H1 (cell line): ENCODE measurements around the gene CASP8AP2. TPM values are rescaled to one million over a fixed set of nuclear protein-coding genes. Genes with fewer than 3 reads are reported as not detected.

Source experiments
- CTCF ChIA-PET: fragments of 300-600 bp; sonication (Branson Sonifier 250); formaldehyde crosslinking; loops from one replicate; lab custom pipeline; 2021; ENCODE audit not compliant: partially characterized antibody; lab: Charles Lee
- POLR2A ChIA-PET: fragments of 300-600 bp; sonication (Branson Sonifier 250); formaldehyde crosslinking; loops from one replicate; lab custom pipeline; 2021; ENCODE audit warnings: inconsistent platforms; ENCODE audit not compliant: partially characterized antibody; lab: Charles Lee
- DNase-seq, 2 experiments: peaks; one replicate each; pipeline versions ENCODE4 v3.0.0 to v3.0.0-alpha.2; 2010 to 2022; ENCODE audit warnings: low spot score in 2 of 2, low read depth in 1 of 2, mixed read lengths in 1 of 2
- FAIRE-seq: peaks from 2 replicates; lab custom pipeline; 2011; peaks lifted over from hg19 to GRCh38; lab: Jason Lieb, UNC
- H2AFZ ChIP-seq: 2 replicates; pipeline ENCODE4 v1.8.1; 2012; ENCODE audit warnings: low read length, inconsistent platforms
- H2AK5ac ChIP-seq: 2 replicates; pipeline ENCODE4 v1.6.1; 2013; ENCODE audit warnings: low read depth, low read length
- H2BK120ac ChIP-seq: replicated peaks from 2 replicates; pipeline ENCODE3; 2013; ENCODE audit warnings: low read depth, low read length, inconsistent platforms
- H2BK12ac ChIP-seq: 2 replicates; pipeline ENCODE4 v1.6.1; 2013; ENCODE audit warnings: low read depth, low read length
- H2BK15ac ChIP-seq: 2 replicates; pipeline ENCODE4 v1.6.1; 2013; ENCODE audit warnings: low read length
- H2BK20ac ChIP-seq: 2 replicates; pipeline ENCODE4 v1.6.1; 2013; ENCODE audit warnings: low read length
- H2BK5ac ChIP-seq: 2 replicates; pipeline ENCODE4 v1.6.1; 2013; ENCODE audit warnings: low read depth, low read length
- H3K14ac ChIP-seq: 2 replicates; pipeline ENCODE4 v1.6.1; 2013; ENCODE audit warnings: inconsistent platforms; ENCODE audit not compliant: insufficient read length
- H3K18ac ChIP-seq: 2 replicates; pipeline ENCODE4 v1.6.1; 2013; ENCODE audit warnings: low read length; ENCODE audit errors: extremely low read depth
- H3K23ac ChIP-seq: 2 replicates; pipeline ENCODE4 v1.6.1; 2013; ENCODE audit warnings: inconsistent platforms; ENCODE audit not compliant: insufficient read length
- H3K23me2 ChIP-seq: 2 replicates; pipeline ENCODE4 v1.6.1; 2013; ENCODE audit warnings: low read depth, low read length
- H3K27ac ChIP-seq: 2 replicates; pipeline ENCODE4 v1.6.1; 2011; ENCODE audit warnings: low read depth, low read length, inconsistent platforms
- H3K27me3 ChIP-seq, 4 experiments: replicated peaks in 1 of 4; 1 replicate in 1 of 4; 2 replicates in 3 of 4; pipeline versions ENCODE4 v1.6.1 to v1.8.1; 2011 to 2013; ENCODE audit warnings: low read length in 3 of 4, mild to moderate bottlenecking in 3 of 4, inconsistent platforms in 2 of 4, mixed read lengths in 2 of 4, moderate library complexity in 1 of 4; ENCODE audit not compliant: control insufficient read depth in 3 of 4, insufficient read depth in 3 of 4; ENCODE audit errors: extremely low read depth in 1 of 4
- H3K36me3 ChIP-seq, 4 experiments: 2 replicates each; pipeline versions ENCODE4 v1.6.1 to v1.8.1; 2011 to 2013; ENCODE audit warnings: mild to moderate bottlenecking in 4 of 4, low read length in 3 of 4, moderate library complexity in 2 of 4, control low read depth in 1 of 4, inconsistent platforms in 1 of 4; ENCODE audit not compliant: insufficient read depth in 4 of 4, control insufficient read depth in 2 of 4
- H3K4ac ChIP-seq: replicated peaks from 2 replicates; pipeline ENCODE3; 2013; ENCODE audit warnings: low read length, low read depth, mixed read lengths, inconsistent platforms; ENCODE audit not compliant: insufficient read length
- H3K4me1 ChIP-seq, 4 experiments: replicated peaks in 1 of 4; 1 replicate in 1 of 4; 2 replicates in 3 of 4; pipeline versions ENCODE4 v1.6.1 to v1.8.1; 2011 to 2013; ENCODE audit warnings: low read length in 3 of 4, inconsistent platforms in 2 of 4, mixed read lengths in 1 of 4; ENCODE audit not compliant: insufficient read depth in 4 of 4, control insufficient read depth in 3 of 4
- H3K4me2 ChIP-seq, 2 experiments: 2 replicates each; pipeline versions ENCODE4 v1.6.1 to v1.8.1; 2011 to 2013; ENCODE audit warnings: low read depth in 2 of 2, low read length in 2 of 2, control low read depth in 1 of 2, inconsistent platforms in 1 of 2, mild to moderate bottlenecking in 1 of 2; ENCODE audit not compliant: insufficient read depth in 1 of 2
- H3K4me3 ChIP-seq, 4 experiments: fragments of 200-600, 300-600 bp in 1 of 4; sonication (generic), shearing (Covaris generic), sonication (Bioruptor Twin) in 1 of 4; 2 replicates each; pipeline versions ENCODE4 v1.5.1 to v1.8.1; 2011 to 2016; ENCODE audit warnings: low read length in 4 of 4, low read depth in 3 of 4, control low read depth in 2 of 4, inconsistent platforms in 2 of 4, mild to moderate bottlenecking in 2 of 4, mixed read lengths in 1 of 4, moderate library complexity in 1 of 4; ENCODE audit not compliant: insufficient read depth in 2 of 4; ENCODE audit errors: extremely low read depth in 1 of 4
- H3K56ac ChIP-seq: replicated peaks from 2 replicates; pipeline ENCODE3; 2013; ENCODE audit warnings: low read depth, mild to moderate bottlenecking, mixed read lengths, low read length, inconsistent platforms; ENCODE audit not compliant: insufficient read length
- H3K79me1 ChIP-seq: 2 replicates; pipeline ENCODE4 v1.6.1; 2013; ENCODE audit warnings: low read depth, low read length, control low read depth
- H3K79me2 ChIP-seq, 2 experiments: 2 replicates each; pipeline versions ENCODE4 v1.6.1 to v1.8.1; 2012 to 2013; ENCODE audit warnings: low read length in 2 of 2, mild to moderate bottlenecking in 2 of 2, inconsistent platforms in 1 of 2; ENCODE audit not compliant: insufficient read depth in 2 of 2, control insufficient read depth in 1 of 2
- H3K9ac ChIP-seq, 4 experiments: replicated peaks in 1 of 4; 1 replicate in 1 of 4; 2 replicates in 3 of 4; pipeline versions ENCODE4 v1.6.1 to v1.8.1; 2011 to 2013; ENCODE audit warnings: low read depth in 3 of 4, low read length in 3 of 4, control low read depth in 2 of 4, mild to moderate bottlenecking in 2 of 4, moderate library complexity in 2 of 4, inconsistent platforms in 1 of 4; ENCODE audit errors: extremely low read depth in 1 of 4
- H3K9me3 ChIP-seq, 2 experiments: 2 replicates each; pipeline versions ENCODE4 v1.6.1 to v1.8.1; 2012 to 2013; ENCODE audit warnings: mild to moderate bottlenecking in 2 of 2, moderate library complexity in 2 of 2, control low read depth in 1 of 2, inconsistent platforms in 1 of 2, low read depth in 1 of 2, low read length in 1 of 2, mixed read lengths in 1 of 2; ENCODE audit not compliant: insufficient read depth in 2 of 2
- H4K20me1 ChIP-seq, 2 experiments: replicated peaks in 1 of 2; 2 replicates each; pipeline versions ENCODE3 to v1.8.1; 2011 to 2013; ENCODE audit warnings: inconsistent platforms in 2 of 2, low read length in 2 of 2, mild to moderate bottlenecking in 1 of 2; ENCODE audit not compliant: insufficient read depth in 2 of 2, control insufficient read depth in 1 of 2
- H4K5ac ChIP-seq: 2 replicates; pipeline ENCODE4 v1.6.1; 2013; ENCODE audit warnings: low read length, low read depth, mixed read lengths, inconsistent platforms; ENCODE audit not compliant: insufficient read length
- H4K8ac ChIP-seq: 2 replicates; pipeline ENCODE4 v1.8.0; 2013; ENCODE audit warnings: mild to moderate bottlenecking, moderate library complexity, low read length, inconsistent platforms; ENCODE audit not compliant: insufficient read depth; ENCODE audit errors: extremely low read depth
- H4K91ac ChIP-seq: replicated peaks from 2 replicates; pipeline ENCODE3; 2013; ENCODE audit warnings: low read length, mixed read lengths, inconsistent platforms; ENCODE audit not compliant: insufficient read length
- EGR1 ChIP-seq: IDR thresholded peaks from 2 replicates; pipeline ENCODE4 v1.6.1; 2011; ENCODE audit warnings: low read depth, low read length, borderline replicate concordance
- FOSL1 ChIP-seq: IDR thresholded peaks from 2 replicates; pipeline ENCODE4 v1.6.1; 2011; ENCODE audit warnings: mild to moderate bottlenecking, low read depth, low read length, moderate library complexity; ENCODE audit not compliant: insufficient read depth
- HDAC6 ChIP-seq: IDR thresholded peaks from one replicate; pipeline ENCODE4 v1.7.1; 2012; ENCODE audit warnings: low read depth, mild to moderate bottlenecking, inconsistent platforms, low read length, moderate library complexity
- JUND ChIP-seq: IDR thresholded peaks from 2 replicates; pipeline ENCODE4 v1.6.1; 2011; ENCODE audit warnings: mild to moderate bottlenecking, improper control_type of control experiment, low read length
- KDM5A ChIP-seq: fragments of 200-600 bp; IDR thresholded peaks from 2 replicates; pipeline ENCODE4 v1.7.1; 2012; ENCODE audit warnings: mild to moderate bottlenecking, low read length, inconsistent platforms, mixed read lengths
- NANOG ChIP-seq: IDR thresholded peaks from 2 replicates; pipeline ENCODE4 v1.6.1; 2011; ENCODE audit warnings: low read length, low read depth, mild to moderate bottlenecking, inconsistent platforms; ENCODE audit not compliant: insufficient read depth, poor library complexity, severe bottlenecking
- POLR2A ChIP-seq, 2 experiments: IDR thresholded peaks; 1 replicate in 1 of 2; 2 replicates in 1 of 2; pipeline ENCODE4 v1.6.1; 2011; ENCODE audit warnings: low read depth in 2 of 2, low read length in 2 of 2, mild to moderate bottlenecking in 2 of 2; ENCODE audit errors: control extremely low read depth in 1 of 2
- POU5F1 ChIP-seq: IDR thresholded peaks from 2 replicates; pipeline ENCODE4 v1.6.1; 2011; ENCODE audit warnings: low read depth, mild to moderate bottlenecking, low read length, moderate library complexity
- WGBS, 2 experiments: shearing (Covaris generic) in 1 of 2; methylation state at CpG; one replicate each; pipeline versions ENCODE4 v1.1.6 to v1.1.7; 2013 to 2015; ENCODE audit warnings: low lambda C conversion rate in 2 of 2, mixed read lengths in 2 of 2, inconsistent platforms in 1 of 2, low coverage in 1 of 2, missing lambda C conversion rate in 1 of 2; ENCODE audit not compliant: insufficient replicate concordance in 2 of 2, insufficient coverage in 1 of 2, insufficient read length in 1 of 2; ENCODE audit errors: extremely low coverage in 1 of 2, missing lambda C conversion rate in 1 of 2; 5-methylcytosine and 5-hydroxymethylcytosine counted together
- polyA plus RNA-seq, 7 experiments: library from polyadenylated mRNA; depleted of rRNA in 3 of 7; stranded (reverse) in 5 of 7; unstranded in 2 of 7; fragments of >200 nt in 5 of 7; fragments of 200-250 nt in 2 of 7; gene quantifications; 1 replicate in 5 of 7; 2 replicates in 1 of 7; 4 replicates in 1 of 7; pipeline versions ENCODE4 v1.2.1 to v1.2.3, GENCODE V29; 2011 to 2013; ENCODE audit warnings: missing spikeins in 2 of 7, mixed read lengths in 2 of 7
- total RNA-seq: library from RNA; stranded (reverse); fragmentation: NEBNext Ultra II Directional; extraction: Animal tissue kit (Norgen Biotek cat#: 25700); gene quantifications from 2 replicates; pipeline ENCODE4 v1.2.1, GENCODE V29; 2021

The CASP8AP2 gene
- total and polyA plus RNA-seq, 2 of the 8 experiments (the other 6 are each of a cell fraction or from before 2014, with no cell fraction given) = 6.9 to 32.1 TPM

DNA sequence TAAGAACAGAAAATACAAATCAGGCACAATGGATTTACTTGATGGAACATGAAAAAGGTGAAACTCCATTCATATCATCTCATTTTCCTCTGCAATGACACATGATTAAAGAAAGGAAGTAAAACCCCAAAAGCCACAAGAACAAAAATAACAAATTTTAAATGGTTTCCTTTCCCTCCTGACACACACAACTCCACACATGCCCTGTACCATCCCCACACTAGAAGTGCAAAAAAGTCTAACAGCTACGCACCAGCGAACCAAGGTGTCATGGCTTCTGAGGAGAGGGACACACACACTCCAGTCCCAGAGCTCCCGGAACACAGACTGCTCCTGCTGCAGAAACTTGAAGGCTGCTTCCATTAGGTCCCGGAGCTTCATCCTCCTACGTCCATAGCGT is 35.4 kb upstream of the CASP8AP2 start:
- H3K23me2 ChIP-seq = no peaks in the 10 kb centered on the region
- H2BK12ac ChIP-seq = no peak overlapping the region
- peaks cover 0 to 7% of the 10 kb centered on the region in 2 experiments for H4K20me1 ChIP-seq
- H3K23ac ChIP-seq = no peak overlapping the region
- FAIRE-seq = no peak
- POLR2A ChIA-PET = interaction anchor here (0.6 to 4.2 kb wide), 2 partner anchors 25 to 40 kb away, joined by 3 to 14 read pairs; partner anchors contain the start of gene MDN1
- 89% methylated on average over 6 of the region's 6 CpGs; no CpG with 5 or more reads in 1 of the 2 experiments for WGBS, 2 experiments
- H3K4me1 ChIP-seq = peaks cover 4 to 6% (median 5%) of the 10 kb centered on the region in 4 experiments; a peak in 5 of 7 replicates
- CTCF ChIA-PET = interaction anchor here (0.6 to 1.8 kb wide), 4 partner anchors 9 to 297 kb away, joined by 3 to 8 read pairs (median 3); no protein-coding TSS in a partner anchor
- no peaks in the 10 kb centered on the region for H3K27me3 ChIP-seq
- H2BK5ac ChIP-seq = no peak overlapping the region
- H3K18ac ChIP-seq = no peak overlapping the region
- H4K91ac ChIP-seq = no peak overlapping the region
- no peak overlapping the region for H4K8ac ChIP-seq
- TF ChIP-seq HDAC6 = no peak
- TF ChIP-seq KDM5A = no peak
- TF ChIP-seq POLR2A (IDR thresholded peaks at IDR 0.05; ENCODE audit: control extremely low read depth in 1 of 2, low read depth in 2 of 2, low read length in 2 of 2) = no peak
- no peak for TF ChIP-seq JUND
- no peak for TF ChIP-seq POU5F1
- no peak for TF ChIP-seq EGR1
- no peak for TF ChIP-seq FOSL1
- no peak for TF ChIP-seq NANOG
- no peak for DNase-seq
- no peak overlapping the region for H2BK120ac ChIP-seq
- H3K9me3 ChIP-seq = no peaks in the 10 kb centered on the region
- H3K14ac ChIP-seq = no peak overlapping the region
- H3K56ac ChIP-seq = no peak overlapping the region
- H2AFZ ChIP-seq = no peak overlapping the region
- no peak overlapping the region for H3K4me2 ChIP-seq
- H3K36me3 ChIP-seq = peaks cover 16 to 60% (median 41%) of the 10 kb centered on the region in 4 experiments
- no peak overlapping the region for H3K9ac ChIP-seq
- no peak overlapping the region for H3K4me3 ChIP-seq
- H3K27ac ChIP-seq = no peak overlapping the region
- peaks cover 3 to 63% of the 10 kb centered on the region in 2 experiments; a peak in 2 of 4 replicates for H3K79me2 ChIP-seq
- H3K4ac ChIP-seq = no peak overlapping the region
- H2BK15ac ChIP-seq = no peak overlapping the region
- H2AK5ac ChIP-seq = no peak overlapping the region
- H2BK20ac ChIP-seq = no peak overlapping the region
- H4K5ac ChIP-seq = no peak overlapping the region
- H3K79me1 ChIP-seq = peaks cover 3% of the 10 kb centered on the region; the same call in 1 of the 2 replicates
